ENCODE data around the gene MMAB. TPM values are rescaled to one million over a fixed set of nuclear protein-coding genes. Genes with fewer than 3 reads are reported as not detected.

Gene MMAB
- total RNA-seq, 1 donor from 2014 or later: 22.5 TPM

- DNase-seq (ENCODE audit: extremely low read depth, low read depth, low spot score): no peak
Measured at GRCh38 chr12:109542876-109543275, 30.4 kb downstream of the MMAB start.

- no peak for DNase-seq (ENCODE audit: extremely low read depth, low read depth, low spot score)
Measured at GRCh38 chr12:109542014-109542413, 31.3 kb downstream of the MMAB start.

GRCh38 chr12:109541413-109541726 lies 31.9 kb downstream of the MMAB start:
- DNase-seq (ENCODE audit: extremely low read depth, low read depth, low spot score): no peak

- no peak for DNase-seq (ENCODE audit: extremely low read depth, low read depth, low spot score)
Measured at GRCh38 chr12:109540526-109541412, 32.5 kb downstream of the MMAB start.

GRCh38 chr12:109539508-109539907 lies 33.8 kb downstream of the MMAB start:
- DNase-seq (ENCODE audit: extremely low read depth, low read depth, low spot score): no peak

GRCh38 chr12:109538191-109538863 lies 35.0 kb downstream of the MMAB start:
- no peak for DNase-seq (ENCODE audit: extremely low read depth, low read depth, low spot score)

- no peak for DNase-seq (ENCODE audit: extremely low read depth, low read depth, low spot score)
Measured at GRCh38 chr12:109537136-109537535, 36.2 kb downstream of the MMAB start.

- no peak for DNase-seq (ENCODE audit: extremely low read depth, low read depth, low spot score)
Measured at GRCh38 chr12:109535863-109536250, 37.4 kb downstream of the MMAB start.

- no peak for DNase-seq (ENCODE audit: extremely low read depth, low read depth, low spot score)
Measured at GRCh38 chr12:109535231-109535862, 38.0 kb downstream of the MMAB start.

GRCh38 chr12:109534456-109534855 lies 38.8 kb downstream of the MMAB start:
- DNase-seq (ENCODE audit: extremely low read depth, low read depth, low spot score): no peak

- no peak for DNase-seq (ENCODE audit: extremely low read depth, low read depth, low spot score)
Measured at GRCh38 chr12:109533487-109533740, 39.9 kb downstream of the MMAB start.

- no peak for DNase-seq (ENCODE audit: extremely low read depth, low read depth, low spot score)
Measured at GRCh38 chr12:109532721-109533486, 40.4 kb downstream of the MMAB start.

- no peak for DNase-seq (ENCODE audit: extremely low read depth, low read depth, low spot score)
Measured at GRCh38 chr12:109531411-109531810, 41.9 kb downstream of the MMAB start.

GRCh38 chr12:109529691-109530640 lies 43.3 kb downstream of the MMAB start:
- no peak for DNase-seq (ENCODE audit: extremely low read depth, low read depth, low spot score)

- DNase-seq (ENCODE audit: extremely low read depth, low read depth, low spot score): no peak
Measured at GRCh38 chr12:109527489-109528123, 45.7 kb downstream of the MMAB start.

- DNase-seq (ENCODE audit: extremely low read depth, low read depth, low spot score): no peak
Measured at GRCh38 chr12:109525279-109525585, 48.1 kb downstream of the MMAB start.

- DNase-seq (ENCODE audit: extremely low read depth, low read depth, low spot score): no peak
Measured at GRCh38 chr12:109524466-109525278, 48.6 kb downstream of the MMAB start.

GRCh38 chr12:109523504-109523903 lies 49.8 kb downstream of the MMAB start:
- no peak for DNase-seq (ENCODE audit: extremely low read depth, low read depth, low spot score)

GRCh38 chr12:109523071-109523470 lies 50.2 kb downstream of the MMAB start:
- DNase-seq (ENCODE audit: extremely low read depth, low read depth, low spot score): no peak
